ENCODE measurements around the gene ABHD15. TPM values are rescaled to one million over a fixed set of nuclear protein-coding genes. Genes with fewer than 3 reads are reported as not detected.

The ABHD15 gene
- total and polyA plus RNA-seq, 11 donors, result 4.0 to 13.1 (median 8.2) TPM

GRCh38 chr17:29533976-29534375 lies 32.9 kb downstream of the ABHD15 start:
- no peak for DNase-seq
- ATAC-seq, result no peak
- H3K27ac ChIP-seq, result no peak overlapping the region
- peaks cover 2 to 88% (median 84%) of the 10 kb centered on the region in 9 donors for H3K36me3 ChIP-seq
- TF ChIP-seq CTCF (IDR thresholded peaks at IDR 0.05), result no peak
- TF ChIP-seq POLR2A (IDR thresholded peaks at IDR 0.05), result no peak
- H3K27me3 ChIP-seq, result no peaks in the 10 kb centered on the region
- intact Hi-C loops (cut with DNase I), result loop anchor here in 2 of 10 donors (2.0 kb wide), 1 partner anchor 165 kb away; no protein-coding TSS in a partner anchor
- no peaks in the 10 kb centered on the region for H3K9me3 ChIP-seq
- WGBS, 4 donors, result 89 to 93% (median 90%) methylated on average over 8 of the region's 8 CpGs
- H3K4me1 ChIP-seq, result no peaks in the 10 kb centered on the region
- H3K4me3 ChIP-seq, result no peak overlapping the region

GRCh38 chr17:29526322-29526721 lies 40.5 kb downstream of the ABHD15 start:
- 86 to 96% (median 95%) methylated on average over 3 of the region's 3 CpGs for WGBS, 4 donors
- no peak for DNase-seq
- intact Hi-C loops (cut with DNase I), result no loop called here

GRCh38 chr17:29524692-29525091 lies 42.1 kb downstream of the ABHD15 start:
- no peak for DNase-seq
- peaks cover 0 to 97% (median 90%) of the 10 kb centered on the region in 9 donors for H3K36me3 ChIP-seq

More at GRCh38 chr17:29526322-29526721, 40.5 kb downstream of the ABHD15 start:
- Histone ChIP-seq H3K9me3 (no peaks in the 10 kb centered on the region), H3K27me3 (no peaks in the 10 kb centered on the region), H3K27ac (no peak overlapping the region), H3K36me3 (peaks cover 0 to 96% (median 90%) of the 10 kb centered on the region in 9 donors), H3K4me1 (no peaks in the 10 kb centered on the region), H3K4me3 (no peak overlapping the region)
- no peak for ATAC-seq
- TF ChIP-seq POLR2A (IDR thresholded peaks at IDR 0.05), result no peak
- no peak for TF ChIP-seq CTCF (IDR thresholded peaks at IDR 0.05)

GRCh38 chr17:29518359-29518758 lies 48.5 kb downstream of the ABHD15 start:
- DNase-seq (no peak), ATAC-seq (no peak)
- Histone ChIP-seq H3K36me3 (peaks cover 0 to 99% (median 90%) of the 10 kb centered on the region in 9 donors), H3K27ac (no peak overlapping the region), H3K27me3 (no peaks in the 10 kb centered on the region), H3K4me1 (no peaks in the 10 kb centered on the region), H3K4me3 (no peak overlapping the region), H3K9me3 (no peaks in the 10 kb centered on the region)
- intact Hi-C loops (cut with DNase I), result no loop called here
- WGBS, 4 donors, result 92 to 96% (median 94%) methylated on average over 1 of the region's 1 CpG
- TF ChIP-seq CTCF (IDR thresholded peaks at IDR 0.05), result no peak
- TF ChIP-seq POLR2A (IDR thresholded peaks at IDR 0.05), result no peak

More at GRCh38 chr17:29524692-29525091, 42.1 kb downstream of the ABHD15 start:
- intact Hi-C loops (cut with DNase I), result no loop called here
- Histone ChIP-seq H3K9me3 (no peaks in the 10 kb centered on the region), H3K4me3 (no peak overlapping the region), H3K27me3 (no peaks in the 10 kb centered on the region), H3K27ac (no peak overlapping the region), H3K4me1 (no peaks in the 10 kb centered on the region)
- WGBS, 4 donors, result 92 to 98% (median 97%) methylated on average over 3 of the region's 3 CpGs
- ATAC-seq, result no peak
- no peak for TF ChIP-seq POLR2A (IDR thresholded peaks at IDR 0.05)
- no peak for TF ChIP-seq CTCF (IDR thresholded peaks at IDR 0.05)
